GM18858 (cell line): ENCODE data around the gene GOLT1B.
"Not testable (repeated sequence)": the region's sequence is repeated elsewhere in the genome, so short reads cannot be mapped to it uniquely, and the experiment has no call there.

ENCODE experiments used
- ATAC-seq: cut with Tn5 transposase; IDR thresholded peaks from one replicate; pipeline ENCODE4 v1.9.1; 2021; ENCODE audit not compliant: unreplicated experiment

Gene GOLT1B

DNA sequence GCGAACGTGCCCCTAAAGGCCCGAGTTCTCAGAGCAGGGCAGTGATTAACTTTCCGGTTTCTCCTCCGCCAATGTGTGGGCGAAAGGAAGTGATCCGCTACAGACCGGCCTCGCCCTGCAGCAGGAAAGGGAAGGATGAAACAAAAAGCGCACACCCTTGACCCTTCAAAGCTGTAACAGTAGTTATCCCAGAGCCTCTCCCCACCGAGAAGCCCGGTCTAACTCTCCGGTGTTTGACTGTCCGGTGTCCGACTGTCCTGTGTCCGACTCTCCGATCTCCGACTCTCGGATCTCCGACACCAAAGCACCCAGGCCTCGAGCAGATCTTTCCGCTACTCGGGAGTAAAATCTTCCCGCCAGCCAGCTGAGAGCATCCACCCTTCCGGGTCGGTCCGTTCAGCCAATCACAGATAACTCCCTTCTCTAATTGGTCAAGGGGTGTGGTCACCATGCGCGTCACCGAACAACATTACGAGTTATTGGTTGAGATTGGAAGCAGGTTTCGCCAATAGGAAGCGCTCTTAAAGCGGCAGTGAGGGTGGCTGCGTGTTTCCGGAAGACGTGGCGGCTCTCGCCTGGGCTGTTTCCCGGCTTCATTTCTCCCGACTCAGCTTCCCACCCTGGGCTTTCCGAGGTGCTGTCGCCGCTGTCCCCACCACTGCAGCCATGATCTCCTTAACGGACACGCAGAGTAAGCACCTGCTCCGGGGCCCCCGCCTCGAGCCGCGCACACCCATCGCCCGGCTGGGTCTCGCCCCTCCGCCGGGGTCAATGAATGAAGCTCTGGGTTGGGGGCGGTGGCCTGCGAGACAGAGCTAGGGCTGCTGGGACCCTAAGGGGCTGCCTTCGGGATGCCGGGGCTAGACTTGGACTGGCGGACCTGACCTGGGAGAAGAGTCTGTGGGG, at the start of gene GOLT1B, which contains the start of gene RECQL:
GOLT1B (plus strand) TSS at position 532 of the 906 bp plus-strand sequence; CDS start at position 667, 135 bp downstream.
RECQL (minus strand) TSS at position 378 of the 906 bp plus-strand sequence. CDS start 2,065 bp downstream, outside the sequence.
- peak; percentile 99 for ATAC-seq

GRCh38 chr12:21453312-21453852, 48.2 kb upstream of the GOLT1B start:
- ATAC-seq = no peak

- ATAC-seq = no peak
Measured at GRCh38 chr12:21456291-21456780, 45.3 kb upstream of the GOLT1B start.

- ATAC-seq = no peak
Measured at GRCh38 chr12:21459474-21459873, 42.1 kb upstream of the GOLT1B start.

- ATAC-seq = not testable (repeated sequence)
Measured at GRCh38 chr12:21467334-21467733, 34.3 kb upstream of the GOLT1B start.

GRCh38 chr12:21471294-21471693, 30.3 kb upstream of the GOLT1B start:
- no peak for ATAC-seq

GRCh38 chr12:21472197-21472823, 29.3 kb upstream of the GOLT1B start:
- ATAC-seq = no peak

DNA sequence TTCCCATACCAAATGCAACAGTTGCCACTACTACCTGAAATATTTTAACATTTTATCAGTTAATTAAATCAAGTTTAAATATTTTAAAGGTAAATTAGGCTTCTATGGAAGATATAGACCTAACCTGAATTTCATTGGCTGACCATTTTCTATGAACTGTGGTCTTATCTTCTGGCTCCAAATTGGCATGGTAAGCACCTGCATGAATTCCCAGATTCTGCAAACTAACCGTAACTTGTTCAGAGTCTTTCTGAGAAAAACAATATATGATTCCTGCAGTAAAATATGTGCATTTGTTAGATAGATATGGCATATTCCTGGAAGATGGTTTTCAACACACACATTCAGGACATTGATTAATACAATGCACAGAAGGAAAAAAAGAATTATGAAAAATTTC, 26.0 kb upstream of the GOLT1B start:
- no peak for ATAC-seq

DNA sequence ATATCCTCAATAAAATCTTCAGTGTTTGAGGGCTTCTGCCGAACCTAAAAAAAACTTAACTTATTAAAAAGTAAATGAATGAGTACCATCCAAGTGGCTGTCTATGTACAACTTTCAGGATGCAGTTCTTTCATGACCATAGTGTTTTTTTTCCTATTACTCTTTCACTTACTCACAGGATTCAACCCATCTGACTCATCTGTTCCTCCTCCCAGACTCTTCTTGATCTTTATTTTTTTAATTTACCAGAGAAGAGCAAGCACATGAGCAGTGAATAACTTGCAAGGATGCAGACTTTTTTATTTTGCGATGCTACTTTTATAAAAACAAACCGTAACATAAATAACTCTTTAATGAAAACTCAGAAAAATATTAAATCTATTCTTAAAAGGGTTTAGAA, 24.6 kb upstream of the GOLT1B start:
- ATAC-seq = no peak

DNA sequence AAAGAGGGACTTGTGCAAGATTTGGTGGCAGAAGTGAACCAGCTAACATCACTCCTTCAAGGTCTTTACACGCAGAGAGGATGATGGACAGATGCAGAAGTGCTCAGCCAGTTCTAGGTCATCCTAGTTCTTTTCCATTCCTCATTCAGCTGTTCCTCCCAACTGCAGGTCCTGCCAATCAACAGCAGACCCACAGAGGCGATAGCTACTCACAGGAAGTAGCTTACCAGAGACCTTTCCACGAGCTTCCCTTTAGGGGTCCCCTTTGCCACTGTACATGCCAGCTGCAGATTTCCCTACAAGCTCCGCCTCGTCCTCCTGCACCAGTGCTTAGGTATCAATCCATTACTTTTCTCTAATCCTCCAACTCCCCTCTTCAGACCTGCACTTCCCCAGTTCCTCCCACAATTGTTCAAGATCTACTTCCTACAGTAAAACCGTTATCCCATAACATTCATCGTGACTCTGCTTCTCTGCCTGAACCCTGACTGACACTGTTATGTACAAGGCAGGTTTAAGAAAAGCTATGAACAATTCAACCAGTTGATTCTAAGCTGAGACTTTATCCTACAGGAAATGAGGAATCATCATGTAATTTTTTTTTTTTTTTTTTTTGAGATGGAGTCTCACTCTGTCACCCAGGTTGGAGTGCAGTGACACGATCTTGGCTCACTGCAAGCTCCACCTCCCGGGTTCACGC, 22.7 kb upstream of the GOLT1B start:
- ATAC-seq = no peak

DNA sequence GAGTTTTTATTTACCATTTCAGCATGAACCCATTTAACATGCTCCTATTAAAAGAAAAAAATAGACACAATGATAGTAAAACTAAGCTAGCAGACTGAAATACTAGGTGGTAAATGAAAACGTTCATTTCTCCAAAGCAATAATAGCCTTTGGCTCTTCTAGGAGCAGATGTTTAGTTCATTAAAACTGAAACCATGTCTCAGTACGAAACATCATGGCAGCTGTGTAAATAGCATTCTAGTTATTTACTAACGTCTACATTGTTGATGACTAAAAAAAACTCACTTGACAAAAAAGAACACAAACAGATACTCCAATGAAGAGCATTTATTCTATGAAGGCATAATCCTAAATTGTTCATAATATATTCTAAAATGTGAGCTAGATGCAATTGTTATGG, 18.1 kb upstream of the GOLT1B start:
- ATAC-seq = no peak

- ATAC-seq = no peak
Measured at GRCh38 chr12:21485998-21486397, 15.6 kb upstream of the GOLT1B start.

DNA sequence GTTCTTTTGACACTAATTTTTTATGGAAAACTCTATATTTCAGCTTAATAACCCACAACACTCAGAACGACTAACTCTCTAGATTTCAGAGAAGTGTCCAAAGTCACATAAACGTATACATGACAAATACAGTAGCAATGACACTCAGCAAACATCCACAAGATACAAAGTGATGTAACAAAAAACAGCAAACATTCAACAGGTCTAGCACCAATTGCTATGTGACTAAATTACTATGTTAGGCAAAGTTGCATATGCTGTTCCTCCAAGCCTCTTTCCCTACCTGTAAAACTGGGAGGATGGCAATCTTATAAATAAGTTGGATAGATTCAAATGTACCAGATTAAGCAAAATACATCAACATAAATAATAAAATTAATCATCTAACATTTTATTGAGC, 1.8 kb upstream of the GOLT1B start:
- no peak for ATAC-seq

DNA sequence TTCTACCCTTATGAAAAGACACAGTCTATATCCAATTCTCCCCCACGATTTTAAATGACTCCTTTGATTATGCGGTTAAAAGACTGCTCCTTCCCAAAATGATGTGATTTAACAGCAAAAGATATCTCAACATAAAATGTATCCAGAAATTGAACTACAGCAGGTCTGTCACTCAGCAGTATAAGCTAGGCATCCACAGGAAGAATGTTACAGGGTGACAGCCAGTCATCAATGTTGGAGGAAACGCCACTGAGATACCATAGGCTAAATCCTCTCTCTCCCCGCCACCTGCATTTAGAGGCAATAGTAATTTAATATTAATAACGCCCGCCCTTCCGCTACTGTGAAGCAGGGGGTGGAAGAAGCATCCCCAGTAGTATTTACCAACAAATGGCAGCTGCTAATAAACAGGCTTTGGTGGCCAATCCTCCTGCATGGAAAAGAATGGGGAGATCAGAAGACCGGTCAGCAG, 767 bp upstream of the GOLT1B start:
- peak; percentile 0 for ATAC-seq

GRCh38 chr12:21502164-21502496, 541 bp downstream of the GOLT1B start:
- peak; percentile 0 for ATAC-seq

GRCh38 chr12:21502872-21503271, 1.3 kb downstream of the GOLT1B start:
- ATAC-seq = no peak

GRCh38 chr12:21505888-21506287, 4.3 kb downstream of the GOLT1B start:
- ATAC-seq = no peak

DNA sequence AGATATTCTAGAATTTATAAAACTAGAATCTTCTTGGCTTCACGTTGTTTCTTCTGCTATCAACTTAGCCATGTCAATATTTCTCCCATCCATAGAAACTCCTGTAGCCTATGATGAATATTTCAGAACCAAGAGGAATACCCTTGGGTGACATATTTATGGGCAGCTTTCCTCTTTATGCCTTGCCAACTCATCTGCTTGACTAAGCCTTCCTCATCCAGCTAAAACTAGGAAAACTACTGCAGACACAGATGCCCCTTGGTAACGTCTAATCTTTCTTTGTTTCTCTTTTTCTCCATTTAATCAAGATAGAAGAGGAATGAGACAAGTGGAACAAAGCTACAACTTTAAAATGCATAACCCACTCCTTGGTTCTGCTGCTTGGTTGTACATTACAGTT, 6.3 kb downstream of the GOLT1B start:
- ATAC-seq = no peak

GRCh38 chr12:21509768-21510167, 8.2 kb downstream of the GOLT1B start:
- peak; percentile 89 for ATAC-seq

GRCh38 chr12:21516281-21516680, 14.7 kb downstream of the GOLT1B start:
- ATAC-seq = no peak

GRCh38 chr12:21518451-21518850, 16.9 kb downstream of the GOLT1B start:
- no peak for ATAC-seq
